Measurements from ENCODE around the gene HDHD5.

The HDHD5 gene

GRCh38 chr22:17161991-17162390 is 2.9 kb upstream of the HDHD5 start:
- H3K4me3 ChIP-seq (ENCODE audit: low read depth, low read length) = no peak overlapping the region
- POLR2A ChIA-PET = interaction anchor here (1.1 kb wide), 1 partner anchor 10 kb away, joined by 3 read pairs; no protein-coding TSS in a partner anchor
- TF ChIP-seq, protein P1, sequence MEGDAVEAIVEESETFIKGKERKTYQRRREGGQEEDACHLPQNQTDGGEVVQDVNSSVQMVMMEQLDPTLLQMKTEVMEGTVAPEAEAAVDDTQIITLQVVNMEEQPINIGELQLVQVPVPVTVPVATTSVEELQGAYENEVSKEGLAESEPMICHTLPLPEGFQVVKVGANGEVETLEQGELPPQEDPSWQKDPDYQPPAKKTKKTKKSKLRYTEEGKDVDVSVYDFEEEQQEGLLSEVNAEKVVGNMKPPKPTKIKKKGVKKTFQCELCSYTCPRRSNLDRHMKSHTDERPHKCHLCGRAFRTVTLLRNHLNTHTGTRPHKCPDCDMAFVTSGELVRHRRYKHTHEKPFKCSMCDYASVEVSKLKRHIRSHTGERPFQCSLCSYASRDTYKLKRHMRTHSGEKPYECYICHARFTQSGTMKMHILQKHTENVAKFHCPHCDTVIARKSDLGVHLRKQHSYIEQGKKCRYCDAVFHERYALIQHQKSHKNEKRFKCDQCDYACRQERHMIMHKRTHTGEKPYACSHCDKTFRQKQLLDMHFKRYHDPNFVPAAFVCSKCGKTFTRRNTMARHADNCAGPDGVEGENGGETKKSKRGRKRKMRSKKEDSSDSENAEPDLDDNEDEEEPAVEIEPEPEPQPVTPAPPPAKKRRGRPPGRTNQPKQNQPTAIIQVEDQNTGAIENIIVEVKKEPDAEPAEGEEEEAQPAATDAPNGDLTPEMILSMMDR (IDR thresholded peaks at IDR 0.05; ENCODE audit: insufficient read depth, low read length, missing control alignments) = no peak
- no peak for DNase-seq (ENCODE audit: low read depth, low spot score)
- CTCF ChIA-PET = interaction anchor here (10.0 kb wide), 1 partner anchor 11 kb away, joined by 225 read pairs; no protein-coding TSS in a partner anchor

DNA sequence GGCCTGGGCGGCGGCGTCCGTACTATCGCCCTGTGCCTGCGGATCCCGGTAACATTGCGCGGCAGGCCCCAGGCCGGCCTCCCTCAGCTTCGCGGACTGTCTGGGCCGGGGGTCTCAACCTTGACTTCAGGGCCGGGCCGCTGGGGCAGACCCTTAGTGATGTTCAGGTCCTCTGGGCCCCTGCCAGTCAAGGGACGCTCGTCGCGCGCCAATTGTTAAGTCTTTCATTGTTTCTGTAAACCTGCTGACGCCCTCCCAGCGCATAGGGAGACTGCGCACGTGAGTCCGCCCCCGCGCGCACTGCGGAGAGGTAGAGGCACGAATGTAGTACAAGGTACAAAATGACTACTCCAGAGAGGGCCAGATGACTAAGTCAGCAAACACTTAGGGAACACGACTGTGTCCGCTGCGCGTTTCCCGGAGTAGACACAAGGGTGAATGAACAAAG is 451 bp upstream of the HDHD5 start:
- H3K4me3 ChIP-seq (ENCODE audit: low read depth, low read length) = peak overlapping the region; percentile 78
- TF ChIP-seq, protein P1 (IDR thresholded peaks at IDR 0.05; ENCODE audit: insufficient read depth, low read length, missing control alignments) = no peak
- ChIA-PET CTCF (interaction anchor here (1.1 to 10.0 kb wide), 4 partner anchors 14 to 342 kb away, joined by 3 to 225 read pairs (median 4); no protein-coding TSS in a partner anchor), POLR2A (interaction anchor here (1.2 to 3.7 kb wide), 2 partner anchors 13 to 73 kb away, joined by 3 to 20 read pairs; no protein-coding TSS in a partner anchor)
- no peak for DNase-seq (ENCODE audit: low read depth, low spot score)

DNA sequence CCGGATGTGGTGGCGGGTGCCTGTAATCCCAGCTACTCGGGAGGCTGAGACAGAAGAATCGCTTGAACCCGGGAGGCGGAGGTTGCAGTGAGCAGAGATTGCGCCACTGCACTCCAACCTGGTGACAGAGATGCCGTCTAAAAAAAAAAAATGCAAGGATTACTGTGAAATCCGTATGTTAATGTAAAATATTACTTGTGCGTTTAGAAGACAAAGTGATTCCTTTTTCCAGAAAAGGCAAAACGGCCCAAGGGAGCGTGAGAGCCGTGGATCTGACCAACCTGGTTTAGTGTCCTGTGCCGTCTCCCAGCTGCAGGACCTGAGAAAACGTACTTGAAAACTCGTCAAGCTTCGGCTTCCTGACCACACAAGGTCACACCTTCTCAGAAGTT is 905 bp downstream of the HDHD5 start:
- DNase-seq (ENCODE audit: low read depth, low spot score) = no peak
- ChIA-PET POLR2A (interaction anchor here (1.0 to 3.7 kb wide), 2 partner anchors 14 kb away, joined by 3 to 20 read pairs; no protein-coding TSS in a partner anchor), CTCF (interaction anchor here (0.7 to 10.0 kb wide), 3 partner anchors 15 to 344 kb away, joined by 3 to 225 read pairs (median 4); no protein-coding TSS in a partner anchor)
- TF ChIP-seq, protein P1 (IDR thresholded peaks at IDR 0.05; ENCODE audit: insufficient read depth, low read length, missing control alignments) = no peak
- peak overlapping the region; percentile 78 for H3K4me3 ChIP-seq (ENCODE audit: low read depth, low read length)

- H3K4me3 ChIP-seq (ENCODE audit: low read depth, low read length) = no peak overlapping the region; the same call in none of the 2 replicates
- no peak for DNase-seq (ENCODE audit: low read depth, low spot score)
- ChIA-PET CTCF (interaction anchor here (0.8 to 10.0 kb wide), 3 partner anchors 15 to 345 kb away, joined by 3 to 225 read pairs (median 4); no protein-coding TSS in a partner anchor), POLR2A (interaction anchor here (3.7 kb wide), 1 partner anchor 14 kb away, joined by 20 read pairs; no protein-coding TSS in a partner anchor)
- TF ChIP-seq, protein P1 (IDR thresholded peaks at IDR 0.05; ENCODE audit: insufficient read depth, low read length, missing control alignments) = no peak
These were observed 1.4 kb downstream of the HDHD5 start for GRCh38 chr22:17157714-17158113.

- DNase-seq (ENCODE audit: low read depth, low spot score) = no peak
- TF ChIP-seq, protein P1 (IDR thresholded peaks at IDR 0.05; ENCODE audit: insufficient read depth, low read length, missing control alignments) = no peak
- CTCF ChIA-PET = interaction anchor here (1.6 to 10.0 kb wide), 2 partner anchors 17 to 346 kb away, joined by 7 to 225 read pairs; no protein-coding TSS in a partner anchor
- POLR2A ChIA-PET = no interaction called here
- no peak overlapping the region for H3K4me3 ChIP-seq (ENCODE audit: low read depth, low read length)
These were observed 3.1 kb downstream of the HDHD5 start for GRCh38 chr22:17155941-17156340.

- POLR2A ChIA-PET = no interaction called here
- CTCF ChIA-PET = interaction anchor here (2.1 kb wide), 1 partner anchor 19 kb away, joined by 11 read pairs; no protein-coding TSS in a partner anchor
- TF ChIP-seq, protein P1 (IDR thresholded peaks at IDR 0.05; ENCODE audit: insufficient read depth, low read length, missing control alignments) = no peak
- DNase-seq (ENCODE audit: low read depth, low spot score) = no peak
- no peak overlapping the region for H3K4me3 ChIP-seq (ENCODE audit: low read depth, low read length)
These were observed 6.1 kb downstream of the HDHD5 start for GRCh38 chr22:17152971-17153370.
